NCI-H524 (cell line): Measurements from ENCODE around the gene TXNDC16.

Experiments used
- DNase-seq, 2 experiments: peaks; one replicate each; lab custom pipeline; 2025; lab: John Stamatoyannopoulos, UW

Gene TXNDC16

GRCh38 chr14:52391881-52392615 lies 160.3 kb downstream of the TXNDC16 start:
- no peak for DNase-seq
